Testis (tissue), 2 donors: ENCODE data around the gene ZEB2.

Source experiments
- POLR2A ChIP-seq: fragments of 450-650 bp; IDR thresholded peaks from one replicate; pipeline ENCODE4 v1.6.1; 2017; ENCODE audit warnings: antibody characterized with exemption, mild to moderate bottlenecking, moderate library complexity
- TF ChIP-seq, protein P1 (sequence below), 3 experiments: fragments of 450-650 bp in 2 of 3; fragments of 200-600 bp in 1 of 3; sonication (generic) in 1 of 3; IDR thresholded peaks; one replicate each; pipeline ENCODE4 v1.5.1; 2016 to 2019; ENCODE audit warnings: antibody characterized with exemption in 3 of 3, mild to moderate bottlenecking in 2 of 3, moderate library complexity in 1 of 3

DNA sequence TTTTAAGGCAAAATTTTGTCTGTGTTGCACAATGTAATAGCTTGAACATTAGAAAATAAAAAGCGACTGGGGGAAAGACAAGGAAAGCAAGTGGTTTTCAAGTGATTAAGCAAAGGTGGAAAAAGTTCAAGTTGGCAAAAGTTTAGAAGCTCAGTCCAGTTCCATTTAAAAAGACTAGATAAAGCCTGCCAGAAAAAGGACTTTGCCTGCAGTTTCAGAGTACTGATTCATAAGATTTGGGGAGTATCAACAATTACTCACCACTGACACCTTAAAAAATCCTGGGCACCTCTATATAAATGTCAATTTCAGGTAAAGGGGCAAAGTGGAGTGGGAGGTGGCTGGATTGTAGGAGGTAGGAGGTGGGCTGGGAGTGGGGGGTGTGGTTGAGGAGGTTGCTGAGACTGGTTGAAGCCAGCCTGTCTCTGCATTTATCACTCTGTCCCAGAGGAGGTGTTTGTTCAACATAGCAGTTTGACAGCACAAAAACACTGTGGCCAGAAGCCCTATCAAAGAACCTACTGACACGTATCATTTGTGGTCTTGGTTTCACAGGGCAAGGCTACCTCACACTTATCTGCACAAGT is 14.6 kb downstream of the ZEB2 start:
- TF ChIP-seq, protein P1, sequence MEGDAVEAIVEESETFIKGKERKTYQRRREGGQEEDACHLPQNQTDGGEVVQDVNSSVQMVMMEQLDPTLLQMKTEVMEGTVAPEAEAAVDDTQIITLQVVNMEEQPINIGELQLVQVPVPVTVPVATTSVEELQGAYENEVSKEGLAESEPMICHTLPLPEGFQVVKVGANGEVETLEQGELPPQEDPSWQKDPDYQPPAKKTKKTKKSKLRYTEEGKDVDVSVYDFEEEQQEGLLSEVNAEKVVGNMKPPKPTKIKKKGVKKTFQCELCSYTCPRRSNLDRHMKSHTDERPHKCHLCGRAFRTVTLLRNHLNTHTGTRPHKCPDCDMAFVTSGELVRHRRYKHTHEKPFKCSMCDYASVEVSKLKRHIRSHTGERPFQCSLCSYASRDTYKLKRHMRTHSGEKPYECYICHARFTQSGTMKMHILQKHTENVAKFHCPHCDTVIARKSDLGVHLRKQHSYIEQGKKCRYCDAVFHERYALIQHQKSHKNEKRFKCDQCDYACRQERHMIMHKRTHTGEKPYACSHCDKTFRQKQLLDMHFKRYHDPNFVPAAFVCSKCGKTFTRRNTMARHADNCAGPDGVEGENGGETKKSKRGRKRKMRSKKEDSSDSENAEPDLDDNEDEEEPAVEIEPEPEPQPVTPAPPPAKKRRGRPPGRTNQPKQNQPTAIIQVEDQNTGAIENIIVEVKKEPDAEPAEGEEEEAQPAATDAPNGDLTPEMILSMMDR (IDR thresholded peaks at IDR 0.05) = no peak
- TF ChIP-seq POLR2A = no peak
